GM18498 (cell line): ENCODE data around the gene SLC16A5.
A peak's percentile ranks its signal among the peaks of the same experiment; 100 is the strongest.
"Not testable (repeated sequence)": the region's sequence is repeated elsewhere in the genome, so short reads cannot be mapped to it uniquely, and the experiment has no call there.

ENCODE experiments used
- ATAC-seq: cut with Tn5 transposase; IDR thresholded peaks from one replicate; pipeline ENCODE4 v1.9.1; 2021; ENCODE audit warnings: mild to moderate bottlenecking, moderate library complexity; ENCODE audit not compliant: unreplicated experiment

The SLC16A5 gene

DNA sequence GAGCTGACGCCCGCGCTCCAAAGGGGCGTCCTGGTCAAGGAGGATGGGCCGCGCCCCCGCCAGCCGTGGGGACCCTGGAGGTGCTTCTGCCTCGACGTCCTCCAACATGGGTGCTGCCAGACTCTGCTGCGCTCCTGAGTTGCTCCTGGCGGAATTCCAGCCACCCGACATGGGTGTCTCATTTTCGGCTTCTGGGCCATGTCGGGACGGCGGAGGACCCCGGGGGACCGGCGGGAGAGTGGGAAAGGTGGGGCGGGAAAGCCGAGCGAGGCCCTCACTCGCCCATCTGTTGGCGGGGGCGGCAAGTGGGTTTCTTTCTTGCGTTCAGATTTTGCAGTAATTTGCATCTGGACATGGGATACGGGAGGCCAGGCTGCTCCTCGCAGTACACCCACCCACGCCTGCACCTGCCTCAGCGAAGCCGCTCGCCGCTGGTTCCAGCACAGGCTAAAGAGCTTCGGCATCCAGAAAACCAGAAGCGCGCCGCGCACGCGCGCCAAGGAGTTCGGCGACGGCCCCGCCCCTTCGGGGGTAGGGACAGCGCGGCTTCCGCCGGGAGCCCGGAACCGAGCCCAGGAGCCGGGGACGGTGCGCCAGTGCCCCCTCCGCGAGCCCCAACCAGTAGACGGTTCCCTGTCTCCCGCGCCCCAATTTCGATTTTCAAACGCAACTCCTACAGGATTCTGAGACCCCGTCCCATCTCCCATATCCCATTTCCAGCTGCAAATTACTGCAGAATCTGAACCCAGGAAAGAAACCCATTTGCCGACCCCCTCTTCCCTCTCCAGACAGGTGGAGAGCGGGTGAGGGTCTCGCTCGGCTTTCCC is 21.9 kb downstream of the SLC16A5 start, which contains the start of gene ARMC7:
TSS of gene ARMC7 (plus strand) at position 563 of the 827 bp plus-strand sequence. CDS start 320 bp downstream, outside the sequence.
- ATAC-seq: peak; percentile 68

DNA sequence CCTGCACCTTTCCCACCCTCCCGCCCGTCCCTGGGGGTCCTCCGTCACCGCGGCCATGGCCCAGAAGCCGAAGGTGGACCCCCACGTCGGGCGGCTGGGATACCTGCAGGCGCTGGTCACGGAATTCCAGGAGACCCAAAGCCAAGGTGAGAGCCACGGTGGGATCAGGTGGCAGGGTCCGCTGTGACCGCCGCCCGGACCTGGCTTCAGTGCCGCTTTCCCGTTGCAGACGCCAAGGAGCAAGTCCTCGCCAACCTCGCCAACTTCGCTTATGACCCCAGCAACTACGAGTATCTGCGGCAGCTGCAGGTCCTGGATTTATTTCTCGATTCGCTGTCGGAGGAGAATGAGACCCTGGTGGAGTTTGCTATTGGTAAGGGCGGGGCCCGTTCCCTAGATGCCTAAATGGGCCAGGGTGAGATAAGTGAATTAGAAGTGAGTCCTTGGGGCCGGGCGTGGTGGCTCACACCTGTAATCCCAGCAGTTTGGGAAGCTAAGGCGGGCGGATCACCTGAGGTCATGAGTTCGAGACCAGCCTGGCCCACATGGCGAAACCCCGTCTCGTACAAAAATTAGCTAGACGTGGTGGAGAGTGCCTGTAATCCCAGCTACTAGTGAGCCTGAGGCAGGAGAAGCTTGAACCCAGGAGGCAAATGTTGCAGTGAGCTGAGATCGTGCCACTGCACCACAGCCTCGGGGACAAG is 22.6 kb downstream of the SLC16A5 start:
- no peak for ATAC-seq

DNA sequence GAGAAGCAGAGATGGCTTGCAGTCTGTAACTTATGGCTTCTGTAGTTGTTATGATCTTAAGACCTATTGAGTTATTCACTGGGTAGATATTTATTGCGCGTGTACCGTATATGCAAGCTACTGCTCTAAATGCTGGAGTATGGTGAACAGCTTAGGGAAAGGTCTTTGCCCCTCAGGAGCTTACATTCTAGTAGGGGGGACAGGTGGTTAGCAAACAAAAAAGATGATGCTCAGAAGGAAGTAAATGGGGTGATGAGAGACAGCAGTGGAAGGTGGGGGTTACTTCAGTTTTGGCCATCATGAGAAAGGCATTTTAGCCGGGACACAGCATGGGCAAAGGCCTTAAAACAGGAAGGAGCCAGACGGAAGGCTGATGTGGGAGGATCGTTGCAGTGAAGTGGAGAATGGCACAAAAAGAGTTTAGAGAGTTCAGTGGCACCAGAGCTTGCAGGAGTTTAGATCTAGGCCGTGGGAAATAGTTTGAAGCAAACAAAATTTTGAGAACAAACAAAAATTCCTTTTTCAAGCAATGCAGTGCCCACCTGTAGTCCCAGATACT is 24.1 kb downstream of the SLC16A5 start:
- no peak for ATAC-seq

DNA sequence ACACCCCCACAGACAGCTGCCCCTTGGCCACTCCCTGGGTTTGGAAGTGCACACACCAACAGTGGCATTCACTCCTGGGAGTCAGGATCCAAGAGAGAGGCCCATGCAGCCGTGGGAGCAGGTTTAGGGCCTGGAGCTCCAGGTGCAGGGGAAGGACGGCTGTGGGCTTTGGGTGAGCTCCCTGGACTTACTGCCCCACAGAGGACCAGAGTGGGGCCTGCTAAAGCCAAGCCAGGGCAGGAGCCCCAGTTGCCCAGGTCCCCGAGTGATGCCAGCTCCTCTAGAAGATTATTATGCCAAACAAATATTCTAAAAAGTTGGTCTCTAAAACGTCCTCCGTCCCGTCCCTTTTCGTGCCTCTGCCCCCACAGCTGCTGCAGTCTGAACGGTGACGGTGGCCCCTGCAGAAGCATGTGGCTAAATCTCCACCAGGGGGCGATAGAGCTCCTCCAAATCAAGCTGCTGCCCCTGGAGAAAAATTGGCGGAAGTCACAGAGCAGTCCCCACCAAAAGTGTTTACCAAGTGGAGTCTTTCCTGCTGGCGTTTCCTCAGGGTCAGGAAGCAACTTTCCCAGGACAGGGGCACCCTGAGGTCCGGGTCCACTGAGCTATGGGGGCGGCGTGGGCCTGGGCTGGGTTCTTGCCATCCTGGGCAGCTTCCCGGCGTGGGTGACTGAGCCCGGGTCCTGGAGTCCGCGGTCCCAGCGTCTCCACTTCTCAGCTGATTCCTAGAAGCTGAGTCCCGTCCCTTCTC is 26.2 kb downstream of the SLC16A5 start:
- peak; percentile 55 for ATAC-seq

DNA sequence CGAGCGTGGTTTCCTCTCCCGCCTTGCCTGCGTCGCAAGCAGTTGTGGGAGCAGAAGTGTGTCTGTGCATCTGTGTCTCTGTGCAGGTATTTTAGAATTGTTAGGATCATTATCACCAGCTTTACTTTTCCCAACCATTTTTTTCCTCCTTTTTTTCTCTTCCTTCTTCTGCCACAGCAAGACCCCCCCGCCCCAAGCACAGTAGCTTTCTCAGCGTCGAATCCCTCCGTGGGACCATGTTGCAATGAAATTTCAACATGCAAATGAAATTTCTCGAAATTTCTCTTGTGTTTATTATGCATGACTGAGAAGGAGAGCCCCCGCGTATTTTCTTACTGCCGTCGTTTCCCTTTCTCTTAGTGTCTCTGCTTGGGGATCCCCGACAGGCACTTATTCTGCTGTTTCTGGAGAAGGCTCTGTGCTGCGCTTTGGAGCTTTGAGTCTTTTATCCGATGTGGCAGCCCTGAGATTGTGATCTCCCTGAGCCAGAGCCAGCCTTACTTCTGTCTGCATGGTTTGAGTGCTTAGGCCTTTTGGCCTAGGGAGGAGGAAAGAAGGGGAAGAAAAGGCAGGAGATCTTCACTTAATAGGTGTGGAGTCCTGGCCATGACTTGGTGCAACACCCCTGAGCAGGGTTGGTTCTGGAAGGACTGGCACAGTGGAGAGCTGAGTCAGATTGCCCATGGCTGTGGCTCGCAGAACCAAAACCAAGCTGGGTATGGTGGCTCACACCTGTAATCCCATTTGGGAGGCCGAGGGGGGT is 27.0 kb downstream of the SLC16A5 start:
- no peak for ATAC-seq

DNA sequence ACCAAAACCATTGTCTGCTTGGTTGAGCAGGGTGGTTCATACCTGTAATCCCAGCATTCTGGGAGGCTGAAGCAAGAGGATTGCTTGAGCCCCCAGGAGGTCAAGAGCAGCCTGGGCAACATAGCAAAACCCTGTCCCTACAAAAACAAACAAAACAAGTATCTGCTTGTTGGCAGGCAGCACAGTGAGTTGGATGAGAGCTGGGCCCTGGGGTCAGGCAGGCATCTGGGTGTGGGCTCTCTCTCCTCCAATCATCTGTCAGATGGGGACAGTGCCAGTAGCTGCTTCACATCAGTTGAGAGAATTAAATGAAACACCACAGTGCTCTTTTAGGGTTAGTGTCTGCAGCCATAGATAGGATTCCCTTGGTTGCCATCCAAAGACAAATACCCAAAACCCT is 27.8 kb downstream of the SLC16A5 start:
- no peak for ATAC-seq

DNA sequence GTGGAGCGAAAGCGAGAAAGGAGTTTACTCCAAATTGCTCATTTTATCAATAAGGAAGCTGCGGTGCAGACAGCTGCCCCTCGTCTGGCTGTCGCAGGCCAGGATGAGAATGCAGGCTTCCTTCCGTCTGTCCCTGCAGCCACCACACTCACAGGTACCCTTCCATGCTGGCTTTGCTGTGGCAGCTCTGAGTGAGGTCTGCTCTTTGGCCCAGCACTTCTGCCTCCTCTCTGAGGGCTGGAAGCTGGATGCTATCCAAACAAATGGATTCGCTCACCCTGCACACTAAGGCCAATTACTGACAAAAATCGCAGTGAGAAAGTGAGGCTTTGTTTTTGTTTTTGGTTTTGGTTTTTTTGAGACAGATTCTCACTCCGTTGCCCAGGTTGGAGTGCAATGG is 29.0 kb downstream of the SLC16A5 start:
- no peak for ATAC-seq

DNA sequence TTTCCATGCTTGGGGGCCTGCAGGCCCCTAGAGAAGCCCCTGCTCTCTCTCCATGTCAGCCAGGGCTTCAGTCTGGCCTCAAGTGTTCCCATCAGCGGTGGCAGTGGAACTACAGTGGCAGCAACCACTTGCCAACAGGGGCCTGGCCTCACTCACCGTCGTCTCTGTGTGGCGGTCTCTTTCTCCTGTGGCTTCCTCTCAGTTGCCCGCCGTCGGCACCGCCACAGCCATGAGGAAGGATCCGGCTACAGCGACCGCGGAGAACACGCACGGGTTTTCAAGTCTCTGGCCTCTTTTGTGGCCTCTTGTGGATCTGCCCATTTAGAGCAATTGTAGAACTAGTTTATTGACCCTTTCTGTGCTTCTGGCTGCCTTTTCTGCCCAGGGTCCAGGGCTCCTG is 30.6 kb downstream of the SLC16A5 start:
- no peak for ATAC-seq

DNA sequence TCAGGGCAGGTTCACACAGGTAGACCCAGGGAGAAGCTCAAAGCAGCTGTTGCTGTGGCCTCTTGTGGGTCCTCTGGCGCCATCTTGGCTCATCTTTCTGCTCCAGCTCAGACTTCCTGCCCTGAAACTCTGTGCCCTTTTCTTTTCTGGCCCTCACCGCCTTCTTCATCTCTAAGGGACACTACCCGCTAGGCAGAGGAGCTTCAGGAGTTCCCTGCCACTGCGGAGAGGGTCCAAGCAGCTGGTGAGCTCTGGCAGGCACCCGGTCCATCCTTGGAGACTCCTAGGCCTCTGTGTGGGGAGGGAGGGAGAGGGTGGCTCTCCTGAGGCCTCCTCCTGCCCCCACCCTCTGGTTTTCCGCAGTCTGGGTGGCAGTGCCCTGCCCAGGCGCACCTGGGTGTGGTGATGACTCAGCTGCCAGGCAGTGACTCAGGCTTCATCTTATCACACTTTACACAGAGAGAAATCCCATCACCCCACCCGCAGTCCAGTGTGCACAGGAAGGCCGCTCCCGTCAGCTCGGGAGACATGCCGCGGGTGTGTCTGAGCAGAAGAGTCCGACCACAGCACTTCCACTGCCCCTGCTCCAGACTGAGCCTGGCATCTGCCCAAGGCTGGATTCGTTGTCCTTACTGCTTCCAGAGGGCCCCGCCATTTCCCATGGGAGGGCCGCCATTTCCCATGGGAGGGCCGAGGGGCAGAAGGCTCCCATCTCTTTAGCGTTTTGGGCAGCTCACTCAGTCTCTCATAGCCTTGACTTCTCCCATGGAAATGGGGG is 36.5 kb downstream of the SLC16A5 start:
- ATAC-seq: no peak

DNA sequence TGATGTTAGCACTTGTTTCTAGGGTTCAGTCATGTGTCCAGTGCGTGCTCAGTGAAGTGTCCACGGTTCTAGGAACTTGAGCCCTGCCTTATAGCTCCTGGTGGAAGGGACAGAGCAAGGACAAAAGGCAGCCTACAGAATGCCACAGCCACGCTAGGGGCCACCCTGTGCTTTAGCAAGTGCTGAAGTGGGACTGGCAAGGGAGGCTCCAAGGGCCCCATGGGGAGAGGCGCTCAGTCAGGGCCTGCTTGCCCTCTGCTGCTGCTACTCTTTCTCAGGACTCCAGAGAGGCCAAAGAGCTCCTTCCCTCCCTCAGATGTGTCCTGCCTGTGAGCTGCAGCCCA is 37.0 kb downstream of the SLC16A5 start:
- no peak for ATAC-seq

DNA sequence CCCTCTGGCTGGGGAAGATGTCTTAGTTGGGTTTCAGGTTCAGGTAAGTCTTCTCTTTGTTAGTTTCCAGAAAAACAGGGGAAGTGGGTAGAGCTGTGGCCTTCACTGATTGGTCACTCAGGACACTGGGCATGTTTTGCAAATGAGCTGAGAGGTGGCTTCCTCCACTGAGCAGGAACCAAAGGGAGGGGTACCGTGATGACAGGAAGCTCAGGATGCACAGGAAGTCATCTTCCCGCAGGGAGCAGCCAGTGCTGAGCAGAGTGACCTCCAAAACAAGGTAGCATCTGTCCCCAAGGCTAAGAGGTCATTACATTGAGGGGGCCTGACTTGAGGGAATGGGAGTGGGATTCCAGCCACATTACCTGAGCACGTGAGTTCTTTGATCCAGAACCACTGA is 38.2 kb downstream of the SLC16A5 start:
- no peak for ATAC-seq

DNA sequence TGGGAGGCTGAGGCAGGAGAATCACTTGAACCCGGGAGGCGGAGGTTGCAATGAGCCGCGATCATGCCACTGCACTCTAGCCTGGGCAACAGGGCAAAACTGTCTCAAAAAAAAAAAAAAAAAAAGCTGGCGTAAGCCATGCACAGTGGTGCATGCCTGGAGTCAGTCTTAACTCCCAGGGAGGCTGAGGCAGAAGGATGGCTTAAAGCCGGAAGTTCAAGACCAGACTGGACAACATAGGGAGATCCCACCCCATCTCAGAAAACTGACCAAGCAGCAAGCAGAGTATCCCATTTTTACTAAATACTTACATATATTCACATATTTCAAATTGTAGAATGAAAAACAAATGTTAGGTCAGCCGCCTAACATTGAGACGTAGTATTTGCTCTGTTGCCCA is 39.2 kb downstream of the SLC16A5 start:
- ATAC-seq: no peak

DNA sequence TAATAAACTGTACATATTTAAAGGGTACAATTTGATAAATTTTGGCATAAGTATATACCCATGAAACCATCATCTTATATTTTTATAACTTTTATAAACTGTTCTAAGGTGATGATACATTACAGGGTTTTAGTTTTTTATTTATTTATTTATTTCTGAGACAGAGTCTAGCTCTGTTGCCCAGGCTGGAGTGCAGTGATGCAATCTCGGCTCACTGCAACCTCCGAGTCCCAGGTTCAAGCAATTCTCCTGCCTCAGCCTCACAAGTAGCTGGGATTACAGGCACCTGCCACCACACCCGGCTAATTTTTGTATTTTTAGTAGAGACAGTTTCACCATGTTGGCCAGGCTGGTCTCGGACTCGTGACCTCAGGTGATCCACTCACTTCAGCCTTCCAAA is 40.2 kb downstream of the SLC16A5 start:
- not testable (repeated sequence) for ATAC-seq

DNA sequence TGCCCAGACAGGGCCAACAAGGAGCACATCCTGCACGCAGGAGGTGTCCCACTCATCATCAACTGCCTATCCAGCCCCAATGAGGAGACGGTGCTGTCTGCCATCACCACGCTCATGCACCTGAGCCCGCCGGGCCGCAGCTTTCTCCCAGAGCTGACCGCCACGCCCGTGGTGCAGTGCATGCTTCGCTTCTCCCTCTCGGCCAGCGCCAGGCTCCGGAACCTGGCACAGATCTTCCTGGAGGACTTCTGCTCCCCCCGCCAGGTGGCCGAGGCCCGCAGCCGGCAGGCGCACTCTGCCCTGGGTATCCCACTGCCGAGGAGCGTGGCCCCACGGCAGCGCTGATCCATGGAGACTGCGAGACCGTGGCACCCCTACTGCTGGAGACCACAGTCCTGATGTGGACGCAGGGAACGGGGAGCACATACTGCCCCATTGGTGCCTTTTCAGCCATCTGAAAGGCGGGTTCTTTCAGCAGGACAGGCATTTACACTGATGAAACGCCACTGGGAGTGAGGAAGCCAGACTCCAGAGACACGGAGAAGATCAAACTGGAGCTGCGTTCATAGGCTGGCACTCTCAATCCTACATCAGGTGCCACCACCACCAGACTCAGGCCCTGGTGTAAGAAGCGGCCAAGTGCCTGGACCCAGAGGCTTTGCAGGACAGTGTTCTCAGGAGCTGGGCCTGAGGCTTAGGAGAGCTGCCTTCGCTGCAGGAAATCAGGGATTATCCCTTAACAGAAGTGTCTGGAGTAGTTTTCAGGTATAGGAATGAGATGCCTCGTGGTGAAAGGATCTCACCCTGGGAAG is 41.1 kb downstream of the SLC16A5 start:
- ATAC-seq: no peak

DNA sequence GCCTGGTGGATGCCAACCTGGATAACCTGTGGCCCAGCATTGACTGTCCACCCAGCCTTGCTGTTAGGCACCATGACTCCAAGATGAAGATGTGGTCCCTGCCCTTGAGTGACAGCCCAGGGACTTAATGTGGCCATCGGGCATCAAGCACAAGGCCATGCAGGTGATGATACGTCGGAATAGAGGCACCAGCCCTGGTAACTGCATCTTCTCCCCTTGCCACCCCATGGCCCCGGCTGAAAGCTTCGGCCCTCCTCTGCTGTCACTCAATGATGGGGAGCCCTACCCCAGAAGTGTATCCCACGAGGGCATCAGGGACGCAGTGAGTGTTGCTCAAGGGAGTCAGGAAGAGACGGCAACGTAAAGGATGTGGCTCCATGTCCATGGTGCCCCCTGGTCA is 41.8 kb downstream of the SLC16A5 start:
- no peak for ATAC-seq

DNA sequence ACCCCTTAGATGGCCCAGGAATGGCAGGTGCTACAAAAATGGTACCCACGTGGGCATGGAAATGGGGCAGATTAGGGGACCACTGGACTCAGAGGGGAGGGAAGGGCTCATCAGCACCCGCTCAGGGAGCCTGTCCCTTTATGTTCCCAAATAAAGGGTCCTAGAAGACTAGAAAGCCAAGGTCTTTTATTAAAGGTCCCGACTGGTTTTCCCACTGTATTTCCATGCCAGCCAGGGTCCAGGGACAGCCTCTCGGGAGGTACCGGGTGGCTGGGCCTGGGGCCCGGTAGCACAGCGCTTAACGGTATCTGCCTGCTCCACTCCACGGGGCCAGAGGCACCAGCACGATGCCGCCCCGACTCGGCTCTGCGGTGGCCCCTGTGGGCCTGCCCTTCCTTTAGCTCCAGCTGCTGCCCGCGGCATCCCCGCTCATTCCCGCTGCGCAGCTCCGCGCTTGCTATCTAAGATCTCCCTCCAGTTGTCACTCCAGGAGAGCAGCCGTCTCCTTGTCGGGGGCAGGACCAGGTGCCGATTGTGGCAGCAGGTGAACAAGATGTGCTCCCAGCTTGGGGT is 42.4 kb downstream of the SLC16A5 start:
- ATAC-seq: no peak

DNA sequence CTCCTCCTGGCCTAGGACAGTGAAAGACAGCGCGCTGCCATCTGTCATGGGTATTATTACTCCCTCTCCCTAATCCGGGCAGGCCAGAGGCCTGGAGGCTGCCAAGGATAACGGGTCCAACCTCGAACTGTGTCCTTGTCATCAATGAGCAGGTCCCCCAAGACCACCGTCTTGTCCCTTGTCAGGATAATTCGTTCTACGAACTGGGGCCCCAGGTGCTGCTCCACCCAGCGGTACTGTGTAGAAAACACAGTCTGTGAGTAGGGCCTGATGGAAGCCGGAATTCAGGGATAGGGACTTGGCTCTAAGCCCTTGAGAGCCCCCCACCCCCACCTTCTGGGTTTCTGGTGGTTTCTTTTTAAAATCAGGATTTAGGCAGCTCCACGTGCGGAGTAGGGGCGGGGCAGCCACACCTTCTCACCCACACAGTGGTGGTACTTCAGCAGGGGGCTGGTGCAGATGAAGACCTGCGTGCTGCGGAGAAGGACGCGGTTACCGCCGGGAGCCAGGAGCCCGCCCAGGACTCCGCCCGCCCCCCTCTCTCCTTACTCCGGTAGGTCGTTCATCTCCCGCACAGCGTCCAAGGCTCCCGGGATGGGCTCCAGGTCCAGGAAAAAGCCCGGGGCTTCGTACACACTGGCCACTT is 43.0 kb downstream of the SLC16A5 start:
- peak; percentile 23 for ATAC-seq
